Vagina (tissue), 2 donors: Measurements from ENCODE around the gene PAPSS1.

Experiments
- POLR2A ChIP-seq, 2 donors: fragments of 450-650 bp; IDR thresholded peaks; one replicate each; pipeline ENCODE4 v1.6.1; 2017; ENCODE audit warnings: antibody characterized with exemption in 2 of 2, mild to moderate bottlenecking in 2 of 2, moderate library complexity in 2 of 2
- POLR2AphosphoS5 ChIP-seq, 2 donors: sonication (generic); formaldehyde crosslinking; IDR thresholded peaks; one replicate each; pipeline ENCODE4 v1.9.0; 2017; ENCODE audit warnings: antibody characterized with exemption in 2 of 2, mild to moderate bottlenecking in 2 of 2, low read depth in 1 of 2; ENCODE audit not compliant: insufficient read depth in 1 of 2
- TF ChIP-seq, protein P1 (sequence below), 3 experiments: fragments of 450-650 bp in 2 of 3; fragments of 200-600 bp in 1 of 3; sonication (generic) in 1 of 3; IDR thresholded peaks; one replicate each; pipeline ENCODE4 v1.5.1; 2017 to 2019; ENCODE audit warnings: antibody characterized with exemption in 3 of 3, mild to moderate bottlenecking in 2 of 3, moderate library complexity in 2 of 3

DNA sequence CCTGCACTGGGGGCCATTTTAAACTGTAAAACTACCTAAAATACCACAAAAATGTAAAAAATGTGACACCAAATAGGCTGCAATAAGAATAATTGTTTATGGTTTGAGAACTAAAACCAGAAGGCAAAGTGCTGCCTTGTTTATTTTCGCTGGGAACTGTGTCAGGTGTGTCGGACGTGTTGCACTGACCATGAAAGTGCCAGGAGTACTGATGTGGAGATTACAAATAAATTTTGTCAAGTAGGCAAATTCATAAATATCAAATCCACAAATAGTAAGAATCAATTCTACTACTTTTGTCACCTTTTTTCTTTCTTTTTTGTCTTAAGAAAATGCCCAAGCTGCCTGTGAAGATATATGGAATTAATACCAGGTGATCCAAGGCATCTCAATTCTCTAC, 37.7 kb downstream of the PAPSS1 start:
- TF ChIP-seq POLR2A (IDR thresholded peaks at IDR 0.05) (no peak), POLR2AphosphoS5 (IDR thresholded peaks at IDR 0.05; ENCODE audit: insufficient read depth in 1 of 2, low read depth in 1 of 2) (no peak)
- TF ChIP-seq, protein P1, sequence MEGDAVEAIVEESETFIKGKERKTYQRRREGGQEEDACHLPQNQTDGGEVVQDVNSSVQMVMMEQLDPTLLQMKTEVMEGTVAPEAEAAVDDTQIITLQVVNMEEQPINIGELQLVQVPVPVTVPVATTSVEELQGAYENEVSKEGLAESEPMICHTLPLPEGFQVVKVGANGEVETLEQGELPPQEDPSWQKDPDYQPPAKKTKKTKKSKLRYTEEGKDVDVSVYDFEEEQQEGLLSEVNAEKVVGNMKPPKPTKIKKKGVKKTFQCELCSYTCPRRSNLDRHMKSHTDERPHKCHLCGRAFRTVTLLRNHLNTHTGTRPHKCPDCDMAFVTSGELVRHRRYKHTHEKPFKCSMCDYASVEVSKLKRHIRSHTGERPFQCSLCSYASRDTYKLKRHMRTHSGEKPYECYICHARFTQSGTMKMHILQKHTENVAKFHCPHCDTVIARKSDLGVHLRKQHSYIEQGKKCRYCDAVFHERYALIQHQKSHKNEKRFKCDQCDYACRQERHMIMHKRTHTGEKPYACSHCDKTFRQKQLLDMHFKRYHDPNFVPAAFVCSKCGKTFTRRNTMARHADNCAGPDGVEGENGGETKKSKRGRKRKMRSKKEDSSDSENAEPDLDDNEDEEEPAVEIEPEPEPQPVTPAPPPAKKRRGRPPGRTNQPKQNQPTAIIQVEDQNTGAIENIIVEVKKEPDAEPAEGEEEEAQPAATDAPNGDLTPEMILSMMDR (IDR thresholded peaks at IDR 0.05), result no peak
